Spleen (tissue), 7 donors: ENCODE data around the gene EEF1AKMT4.

Experiments
- POLR2AphosphoS5 ChIP-seq, 3 donors: sonication (generic); formaldehyde crosslinking; IDR thresholded peaks; one replicate each; pipeline ENCODE4 v1.5.1; 2017; ENCODE audit warnings: antibody characterized with exemption in 3 of 3
- TF ChIP-seq, protein P1 (sequence below), 11 experiments: fragments of 200-600 bp in 7 of 11; fragments of 450-650 bp in 4 of 11; sonication (generic) in 4 of 11; IDR thresholded peaks in 8 of 11; conservative IDR thresholded peaks in 3 of 11; 1 replicate in 7 of 11; 2 replicates in 4 of 11; pipeline versions ENCODE4 v1.4.0 to v1.8.0; 2016 to 2021; ENCODE audit warnings: antibody characterized with exemption in 11 of 11, inconsistent platforms in 4 of 11, mild to moderate bottlenecking in 1 of 11
- donor health status: DM: no; HTN: no; CAD: no; lungs with moderate emphysema.
- donor health status: DM: no; HTN: no; CAD: no.
- donor health status: DM: no; HTN: no; CAD: no.

DNA sequence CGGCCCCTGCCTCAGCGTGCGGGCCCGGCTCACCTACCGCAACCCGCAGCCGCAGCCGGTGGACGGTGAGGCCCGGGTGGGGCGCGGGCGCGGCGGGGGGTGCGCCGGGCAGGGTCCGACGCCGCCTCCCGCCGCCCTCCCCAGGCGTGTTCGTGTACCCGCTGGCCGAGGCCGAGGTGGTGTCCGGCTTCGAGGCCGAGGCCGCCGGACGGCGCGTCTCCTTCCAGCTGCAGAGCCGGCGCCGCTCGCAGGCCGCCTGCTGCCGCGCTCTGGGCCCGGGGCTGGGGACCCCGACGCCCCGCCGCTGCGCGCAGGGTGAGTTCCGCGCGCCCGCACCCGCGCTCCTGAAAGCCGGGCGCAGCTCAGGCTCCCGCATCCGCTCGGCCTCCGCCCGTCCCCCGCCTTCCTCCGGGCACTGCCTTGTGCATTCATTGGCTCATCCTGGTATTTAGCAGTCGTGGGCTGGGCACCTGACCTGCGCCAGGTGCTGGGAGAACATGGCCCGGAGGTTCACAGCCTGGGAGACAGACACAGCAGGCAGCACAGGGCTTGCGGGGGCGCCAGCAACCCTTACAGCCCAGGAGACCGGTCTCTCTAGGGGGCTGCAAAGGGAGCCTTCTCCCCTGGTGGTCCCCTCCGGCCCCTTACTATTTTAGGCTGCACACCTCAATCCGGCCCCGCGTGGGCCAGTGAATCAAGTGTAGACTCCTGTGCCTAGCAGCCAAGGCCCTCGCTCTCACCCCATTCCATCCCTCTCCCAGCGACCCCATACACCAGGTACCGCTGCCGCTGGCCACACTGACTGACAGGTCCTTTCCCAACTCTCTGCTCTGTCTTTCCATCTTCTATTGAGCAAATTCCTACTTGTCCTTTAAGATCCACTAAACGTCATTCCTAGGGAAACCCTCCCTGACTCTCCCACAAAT lies 18.6 kb upstream of the EEF1AKMT4 start:
- TF ChIP-seq, protein P1, sequence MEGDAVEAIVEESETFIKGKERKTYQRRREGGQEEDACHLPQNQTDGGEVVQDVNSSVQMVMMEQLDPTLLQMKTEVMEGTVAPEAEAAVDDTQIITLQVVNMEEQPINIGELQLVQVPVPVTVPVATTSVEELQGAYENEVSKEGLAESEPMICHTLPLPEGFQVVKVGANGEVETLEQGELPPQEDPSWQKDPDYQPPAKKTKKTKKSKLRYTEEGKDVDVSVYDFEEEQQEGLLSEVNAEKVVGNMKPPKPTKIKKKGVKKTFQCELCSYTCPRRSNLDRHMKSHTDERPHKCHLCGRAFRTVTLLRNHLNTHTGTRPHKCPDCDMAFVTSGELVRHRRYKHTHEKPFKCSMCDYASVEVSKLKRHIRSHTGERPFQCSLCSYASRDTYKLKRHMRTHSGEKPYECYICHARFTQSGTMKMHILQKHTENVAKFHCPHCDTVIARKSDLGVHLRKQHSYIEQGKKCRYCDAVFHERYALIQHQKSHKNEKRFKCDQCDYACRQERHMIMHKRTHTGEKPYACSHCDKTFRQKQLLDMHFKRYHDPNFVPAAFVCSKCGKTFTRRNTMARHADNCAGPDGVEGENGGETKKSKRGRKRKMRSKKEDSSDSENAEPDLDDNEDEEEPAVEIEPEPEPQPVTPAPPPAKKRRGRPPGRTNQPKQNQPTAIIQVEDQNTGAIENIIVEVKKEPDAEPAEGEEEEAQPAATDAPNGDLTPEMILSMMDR (IDR thresholded peaks at IDR 0.05 in 8 of 11, conservative IDR thresholded peaks at IDR 0.05 in 3 of 11), result no peak
- no peak for TF ChIP-seq POLR2AphosphoS5 (IDR thresholded peaks at IDR 0.05)
